Medulla oblongata (tissue), 1 donor: Measurements from ENCODE around the gene ARPC2.

Source experiments
- DNase-seq: peaks from one replicate; pipeline ENCODE4 v3.0.0-alpha.2; 2015; ENCODE audit errors: extremely low spot score

ARPC2 gene

DNA sequence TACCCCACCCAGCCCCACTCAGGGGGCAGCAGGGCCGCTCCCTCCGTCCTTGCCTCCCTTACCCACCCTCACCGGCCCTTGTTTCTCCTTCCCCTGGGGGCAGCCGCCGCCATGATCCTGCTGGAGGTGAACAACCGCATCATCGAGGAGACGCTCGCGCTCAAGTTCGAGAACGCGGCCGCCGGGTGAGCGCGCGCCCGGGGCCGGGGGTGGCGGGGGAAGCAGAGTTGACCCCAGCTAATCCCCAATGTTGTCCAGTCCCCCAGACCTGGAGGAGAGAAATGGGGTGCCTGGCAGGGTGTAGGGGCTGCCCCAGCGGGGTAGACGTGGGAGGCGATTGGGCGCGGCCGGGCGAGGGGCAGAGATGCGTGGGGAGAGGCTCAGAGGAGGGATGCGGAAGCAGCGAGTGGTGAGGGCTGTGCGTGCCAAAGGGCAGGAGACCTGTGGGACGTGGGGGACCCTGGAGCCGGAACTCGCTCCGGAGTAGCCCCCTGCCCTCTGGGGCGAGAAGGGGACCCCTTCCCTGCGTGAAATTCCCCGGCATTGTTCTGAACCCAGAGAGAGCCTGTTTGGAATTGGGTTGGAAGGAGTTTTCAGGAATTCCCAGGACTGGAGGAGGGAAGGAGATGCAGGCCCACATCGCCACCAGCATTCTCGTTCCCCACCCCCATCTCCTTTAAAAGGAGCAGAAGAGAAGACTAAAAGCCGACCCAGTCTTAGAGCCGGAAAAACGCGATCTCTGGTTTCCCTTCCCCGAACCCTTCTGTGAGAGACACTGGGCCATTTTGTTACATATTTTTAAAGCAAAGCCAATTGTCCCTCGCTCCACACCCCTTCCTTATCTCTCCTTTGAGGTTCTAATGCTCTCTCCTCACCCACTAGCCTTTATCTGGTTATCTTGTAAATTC, 625 bp downstream of the ARPC2 start:
- DNase-seq: peak; percentile 27

DNA sequence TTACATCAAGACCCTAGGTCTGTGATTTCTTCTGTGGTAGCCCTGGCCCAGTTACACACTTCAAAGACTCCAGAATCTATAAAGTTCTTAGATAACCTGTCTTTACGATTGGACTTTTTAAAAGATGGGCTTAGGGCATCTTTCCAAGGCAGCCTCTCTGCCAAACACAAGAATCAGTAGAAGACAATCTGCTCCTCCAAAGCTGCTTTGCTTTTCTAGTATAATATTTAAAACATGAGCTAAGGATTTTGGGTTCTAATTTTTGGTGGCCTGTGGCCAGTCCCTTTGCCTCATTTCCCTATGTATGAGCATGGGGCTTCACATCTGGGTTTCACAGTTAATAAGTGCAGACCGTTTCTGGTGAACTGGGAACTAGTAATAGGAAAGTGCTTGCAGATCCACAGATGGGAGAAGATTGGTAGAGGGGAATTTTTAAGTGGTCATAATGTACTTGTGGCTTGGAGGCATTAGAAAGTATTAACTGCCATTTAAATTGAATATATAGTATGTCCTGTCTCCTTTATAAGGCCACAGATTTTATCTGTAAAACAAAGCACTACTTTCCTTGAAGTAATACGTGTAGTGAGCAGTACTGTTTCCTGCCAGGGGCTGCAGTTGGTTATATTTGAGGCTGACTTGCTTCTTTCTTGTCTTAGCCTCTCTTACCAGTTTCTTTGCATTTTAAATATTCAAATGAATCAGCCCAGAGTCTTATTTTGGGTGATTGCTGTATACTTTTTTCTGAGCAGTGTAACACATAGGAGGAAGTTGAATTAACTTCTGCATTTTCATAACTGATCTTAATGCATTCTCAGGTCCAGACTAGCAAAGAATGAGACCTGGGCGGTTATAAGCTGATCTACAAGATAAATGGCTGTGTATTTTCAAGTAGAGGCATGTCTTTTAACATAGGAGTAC, 1.5 kb downstream of the ARPC2 start:
- peak; percentile 39 for DNase-seq

DNA sequence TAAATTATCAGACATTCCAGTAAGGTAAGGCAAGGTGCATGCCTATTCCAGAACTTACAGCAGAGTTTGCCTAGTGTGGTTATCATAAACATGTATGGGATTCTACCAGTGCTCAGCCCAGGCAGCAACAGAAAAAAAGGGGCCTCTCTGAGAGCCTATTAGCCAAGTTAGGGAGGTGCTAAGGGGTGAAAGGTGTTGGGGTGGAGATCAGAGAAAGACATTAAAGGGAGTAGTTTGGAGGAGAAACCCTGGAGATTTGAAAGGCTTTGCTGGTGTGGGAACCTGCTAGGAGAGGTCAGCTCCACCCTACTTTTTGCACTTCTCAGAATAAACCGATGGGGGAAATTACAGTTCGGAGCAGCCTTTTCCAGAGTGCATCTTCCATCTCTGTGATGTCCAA, 2.9 kb downstream of the ARPC2 start:
- no peak for DNase-seq

DNA sequence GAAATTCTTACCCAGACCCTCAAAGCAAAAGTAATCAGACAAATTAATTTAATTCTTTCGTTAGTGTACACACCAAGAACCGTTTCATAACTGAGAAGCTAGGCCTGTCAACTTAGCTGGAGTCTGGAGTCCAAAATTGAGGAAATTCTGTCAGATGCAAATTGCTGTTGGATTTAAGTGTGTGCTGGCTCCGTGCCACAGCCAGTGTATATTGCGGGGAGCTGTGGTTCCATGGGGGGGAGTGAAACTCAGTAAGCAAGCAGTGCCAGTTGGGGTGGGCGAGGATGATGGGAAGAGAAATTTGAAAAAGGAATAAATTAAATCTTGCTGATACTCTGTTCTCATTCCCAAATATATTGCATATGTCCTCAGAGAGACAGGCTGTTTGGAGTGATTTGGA, 4.0 kb downstream of the ARPC2 start:
- DNase-seq: no peak

DNA sequence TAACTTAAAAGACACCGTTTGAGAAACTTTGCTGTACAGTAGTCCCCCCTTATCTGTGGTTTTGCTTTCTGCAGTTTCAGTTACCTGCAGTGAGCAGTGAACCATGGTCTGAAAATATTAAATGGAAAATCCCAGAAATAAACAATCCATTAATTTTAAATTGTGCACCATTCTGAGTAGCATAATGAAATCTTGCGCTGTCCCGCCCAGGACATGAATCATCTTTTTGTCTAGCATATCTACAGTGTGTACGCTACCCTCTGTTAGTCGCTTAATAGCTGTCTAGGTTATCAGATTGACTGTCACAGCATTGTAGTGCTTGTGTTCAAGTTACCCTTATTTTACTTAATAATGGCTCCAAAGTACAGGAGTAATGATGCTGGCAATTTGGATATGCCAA, 6.1 kb downstream of the ARPC2 start:
- DNase-seq: no peak

DNA sequence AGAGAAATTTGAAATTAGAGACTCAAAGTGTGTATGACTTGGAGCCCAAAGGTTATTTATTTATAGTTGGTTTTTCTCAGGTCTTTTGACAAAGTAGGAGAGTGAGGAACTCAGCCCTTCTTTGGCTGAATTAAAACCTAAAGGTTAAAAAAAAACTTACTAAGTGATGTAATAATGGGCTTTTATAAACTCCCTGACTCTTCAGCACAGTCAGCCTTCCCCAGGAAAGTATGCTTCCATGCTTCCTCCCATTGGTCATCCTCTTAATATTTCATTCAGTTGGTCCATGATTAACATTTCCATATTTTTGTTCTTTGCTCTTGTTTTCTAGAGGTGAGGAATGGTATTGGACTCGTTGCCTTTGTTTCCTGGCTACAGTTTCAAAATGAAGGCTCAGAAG, 7.2 kb downstream of the ARPC2 start:
- no peak for DNase-seq

DNA sequence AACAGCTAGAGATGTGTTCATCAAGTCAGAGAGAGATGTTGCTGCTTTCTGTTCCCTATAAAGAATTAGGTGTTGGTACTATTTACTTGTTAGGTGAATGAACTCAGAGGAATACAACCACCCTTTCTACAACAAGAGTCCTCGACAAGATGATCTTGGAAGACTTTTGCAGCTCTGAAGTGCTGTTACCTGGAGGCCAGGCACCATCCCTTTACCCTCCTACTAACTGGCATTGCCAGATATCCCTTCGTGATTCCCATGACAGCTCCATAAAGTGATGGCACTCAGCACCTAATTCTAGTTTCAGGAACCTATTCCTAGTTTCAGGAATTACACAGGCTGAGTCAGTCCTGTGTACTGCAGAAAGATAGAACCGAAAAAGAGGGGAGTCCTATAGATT, 9.9 kb downstream of the ARPC2 start:
- no peak for DNase-seq

DNA sequence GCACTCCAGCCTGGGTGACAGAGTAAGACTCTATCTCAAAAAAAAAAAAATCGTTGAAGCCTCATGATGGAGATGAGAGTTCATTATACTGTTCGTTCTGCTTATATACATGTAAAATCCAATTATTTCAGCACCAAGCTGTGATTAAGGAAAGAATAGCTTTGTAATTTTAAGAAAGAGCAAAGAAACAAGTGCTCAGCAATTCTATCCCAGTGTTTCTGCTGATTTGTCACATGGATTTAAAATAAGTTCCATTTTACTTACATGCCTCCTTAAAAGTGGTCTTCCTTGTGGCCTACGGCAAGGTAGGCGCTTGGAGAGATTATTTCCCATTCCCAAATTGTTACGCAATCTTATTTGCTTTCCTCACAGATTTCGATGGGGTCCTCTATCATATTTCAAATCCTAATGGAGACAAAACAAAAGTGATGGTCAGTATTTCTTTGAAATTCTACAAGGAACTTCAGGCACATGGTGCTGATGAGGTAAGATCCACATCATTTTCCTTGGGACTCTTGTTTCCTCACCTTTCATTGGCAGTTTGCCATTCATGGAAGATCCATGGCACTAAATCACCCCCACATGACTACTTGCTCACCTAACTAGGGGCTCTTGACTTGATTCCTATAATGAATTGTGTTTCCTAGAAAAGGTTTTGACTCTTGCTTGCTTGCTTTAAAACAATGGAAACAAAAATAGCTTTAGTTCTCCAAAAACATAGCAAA, 11.5 kb downstream of the ARPC2 start:
- no peak for DNase-seq

DNA sequence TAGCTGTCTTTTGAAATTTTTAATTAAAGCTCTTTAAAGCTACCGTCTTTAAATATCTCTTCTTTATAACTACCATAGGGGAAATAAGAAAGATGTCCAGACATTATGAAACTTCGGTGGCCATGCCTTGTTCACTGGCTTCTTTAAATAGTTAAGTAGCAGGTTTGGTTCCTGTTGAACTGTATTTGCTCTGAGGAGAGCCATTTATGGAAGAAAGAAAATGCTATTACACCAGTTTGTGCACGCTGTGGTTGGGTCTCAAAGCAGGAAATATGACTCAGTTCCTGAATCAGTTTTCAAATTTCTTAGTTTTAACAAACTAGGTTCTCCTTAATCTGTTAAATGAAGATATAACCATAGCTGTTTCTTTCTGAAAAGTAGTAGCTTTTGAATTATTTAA, 12.2 kb downstream of the ARPC2 start:
- DNase-seq: peak; percentile 58

DNA sequence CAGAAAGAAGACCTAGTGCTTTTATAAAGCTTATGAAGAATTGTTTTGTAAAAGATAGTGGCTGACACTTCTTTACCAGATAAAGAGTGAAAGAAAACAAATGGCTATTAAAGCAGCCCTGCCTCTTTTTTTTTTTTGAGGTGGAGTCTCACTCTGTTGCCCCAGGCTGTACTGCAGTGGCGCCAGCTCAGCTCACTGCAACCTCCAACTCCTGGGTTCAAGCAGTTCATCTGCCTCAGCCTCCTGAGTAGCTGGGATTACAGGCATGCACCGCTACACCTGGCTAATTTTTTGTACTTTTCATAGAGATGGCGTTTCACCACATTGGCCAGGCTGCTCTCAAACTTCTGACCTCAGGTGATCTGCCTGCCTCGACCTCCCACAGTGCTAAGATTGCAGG, 12.9 kb downstream of the ARPC2 start:
- no peak for DNase-seq

DNA sequence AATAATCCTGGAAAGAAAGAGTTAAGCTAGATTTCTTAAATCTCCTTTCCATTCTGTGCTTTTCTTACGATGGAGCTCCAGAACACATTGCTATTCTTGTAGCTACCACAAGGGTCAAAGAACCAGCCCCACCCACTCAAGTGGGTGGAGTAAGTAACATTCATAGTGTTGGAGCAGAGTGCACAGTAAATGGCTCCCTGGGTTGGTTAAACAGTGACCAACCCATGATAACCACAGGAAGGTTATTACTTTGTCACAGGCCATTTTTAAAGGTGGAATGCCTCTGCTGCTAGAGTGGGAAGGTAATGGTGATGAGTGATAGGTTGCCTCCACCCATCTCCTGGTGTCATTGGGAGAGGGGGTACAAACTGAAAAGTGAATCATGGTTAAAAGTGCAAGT, 13.9 kb downstream of the ARPC2 start:
- no peak for DNase-seq

DNA sequence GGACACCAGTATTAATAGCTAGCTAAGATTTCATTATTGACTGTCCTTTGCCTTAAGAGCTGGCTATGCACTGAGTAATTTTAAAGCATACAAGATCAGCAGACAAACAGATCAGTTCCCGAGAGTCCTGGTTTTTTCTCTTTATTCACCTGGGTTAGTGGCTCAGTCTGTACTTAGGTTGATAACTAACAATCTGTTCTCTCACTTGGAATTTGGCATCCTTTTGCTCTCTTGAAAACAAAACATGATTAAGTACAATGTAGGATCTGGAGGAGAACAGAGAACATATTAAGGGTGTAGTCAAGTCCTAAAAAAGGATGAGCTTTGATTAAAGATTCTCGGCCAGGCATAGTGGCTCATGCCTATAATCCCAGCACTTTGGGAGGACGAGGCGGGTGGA, 16.6 kb downstream of the ARPC2 start:
- DNase-seq: no peak

DNA sequence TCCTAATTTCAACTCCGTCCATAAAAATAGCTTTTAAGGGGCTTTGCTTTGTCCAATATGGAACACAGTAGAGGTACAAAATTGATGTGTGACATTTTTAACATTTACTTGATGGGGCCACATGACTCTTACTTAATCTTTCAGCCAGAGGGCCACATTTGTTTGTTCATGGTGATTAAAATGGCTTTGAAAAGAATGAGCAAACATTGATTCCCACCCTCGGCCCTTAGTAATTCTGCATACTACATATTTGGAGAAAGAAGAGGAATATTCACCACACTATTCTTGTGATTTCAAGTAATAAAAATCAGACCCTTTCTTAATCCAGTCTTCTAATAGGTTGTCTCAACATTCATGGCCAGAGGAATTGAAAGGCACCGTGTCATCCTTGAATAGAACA, 17.5 kb downstream of the ARPC2 start:
- DNase-seq: no peak

DNA sequence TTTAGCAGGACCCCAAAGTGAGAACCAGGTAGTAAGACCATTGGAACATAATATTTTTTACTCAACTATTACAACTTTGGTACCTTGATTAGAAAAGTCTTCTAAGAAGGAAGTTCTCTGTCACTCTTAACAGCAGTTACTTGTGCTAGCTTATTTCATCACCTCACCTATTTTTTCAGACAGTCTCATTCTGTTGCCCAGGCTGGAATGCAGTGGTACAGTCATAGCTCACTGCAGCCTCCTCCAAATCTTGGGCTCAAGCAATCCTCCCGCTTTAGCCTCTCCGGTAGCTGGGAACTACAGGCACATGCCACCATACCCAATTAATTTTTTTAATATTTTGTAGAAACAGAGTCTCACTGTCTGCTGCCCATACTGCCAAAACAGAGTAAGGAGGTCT, 18.0 kb downstream of the ARPC2 start:
- no peak for DNase-seq

DNA sequence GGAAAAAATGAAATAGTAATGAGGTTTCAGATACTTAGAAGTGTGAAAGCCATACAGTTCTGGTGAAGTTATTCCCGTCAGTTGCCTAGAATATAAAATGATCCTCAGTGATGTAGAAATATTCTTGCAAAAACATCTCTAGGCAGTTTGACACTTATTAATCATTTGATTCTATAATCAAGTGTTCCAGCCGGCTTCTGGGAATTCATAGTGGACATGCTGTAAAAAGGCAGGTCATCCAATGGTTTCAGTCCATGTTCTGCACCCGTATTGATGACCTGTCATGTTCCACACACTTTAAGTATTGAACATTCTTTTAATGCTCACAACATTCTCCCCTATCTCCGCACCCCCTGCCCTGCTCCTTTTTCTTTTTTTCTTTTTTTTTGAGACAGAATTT, 19.8 kb downstream of the ARPC2 start:
- DNase-seq: no peak

DNA sequence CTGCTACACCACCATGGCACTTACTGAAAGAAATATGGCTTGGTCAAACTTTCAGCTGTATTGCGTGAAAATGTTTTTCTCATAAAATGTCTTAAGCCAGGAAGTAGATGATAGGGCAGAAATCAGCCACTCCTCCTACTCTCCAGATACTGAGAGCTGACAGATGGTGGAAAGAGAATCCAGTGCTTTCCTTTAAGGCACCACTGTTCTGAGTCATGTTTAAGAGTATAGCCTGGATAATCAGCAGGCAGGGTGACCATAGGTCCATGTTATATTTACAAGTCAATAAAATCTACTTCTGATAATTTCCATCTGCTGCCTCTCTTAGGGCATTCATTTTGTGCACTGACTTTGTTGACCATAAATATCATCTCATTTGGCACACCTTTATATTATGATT, 21.9 kb downstream of the ARPC2 start:
- DNase-seq: no peak

DNA sequence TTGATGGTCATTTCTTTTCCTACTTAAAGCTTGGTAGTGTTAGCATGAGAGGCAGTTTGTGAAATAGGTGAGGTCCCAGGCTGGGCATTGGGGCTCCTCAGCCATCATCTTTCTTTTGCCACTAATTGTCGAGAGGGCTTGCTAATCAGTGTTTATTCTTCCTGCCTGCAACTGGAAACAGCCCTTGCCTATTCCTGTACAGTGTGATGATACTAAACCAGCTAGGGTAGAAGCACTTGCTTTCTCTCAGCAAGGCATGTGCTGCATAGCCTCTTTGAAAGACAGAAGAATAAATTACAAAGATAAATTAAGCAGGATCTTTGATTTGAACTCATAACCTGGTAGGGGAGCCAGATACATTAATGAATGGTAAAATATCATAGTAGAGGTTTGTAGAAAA, 27.2 kb downstream of the ARPC2 start:
- DNase-seq: no peak

DNA sequence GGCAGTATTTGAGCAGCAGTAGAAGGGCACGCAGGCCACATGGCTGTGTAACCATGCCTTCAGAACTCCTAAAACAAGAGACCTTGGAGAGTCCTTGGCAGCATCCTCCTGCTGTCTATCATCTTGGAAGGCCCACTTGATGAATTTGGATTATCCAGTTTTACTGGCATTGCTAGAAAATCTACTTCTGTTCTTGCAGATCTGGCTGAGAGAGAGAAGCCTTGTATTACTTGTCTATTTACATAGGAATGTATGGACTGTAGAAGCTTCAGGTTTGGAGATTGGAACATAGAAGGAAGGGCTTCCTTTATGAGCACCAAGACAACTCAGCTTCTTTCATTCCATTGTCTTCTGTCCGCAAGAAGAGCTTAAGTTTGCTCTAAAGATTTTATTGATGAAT, 27.7 kb downstream of the ARPC2 start:
- no peak for DNase-seq

DNA sequence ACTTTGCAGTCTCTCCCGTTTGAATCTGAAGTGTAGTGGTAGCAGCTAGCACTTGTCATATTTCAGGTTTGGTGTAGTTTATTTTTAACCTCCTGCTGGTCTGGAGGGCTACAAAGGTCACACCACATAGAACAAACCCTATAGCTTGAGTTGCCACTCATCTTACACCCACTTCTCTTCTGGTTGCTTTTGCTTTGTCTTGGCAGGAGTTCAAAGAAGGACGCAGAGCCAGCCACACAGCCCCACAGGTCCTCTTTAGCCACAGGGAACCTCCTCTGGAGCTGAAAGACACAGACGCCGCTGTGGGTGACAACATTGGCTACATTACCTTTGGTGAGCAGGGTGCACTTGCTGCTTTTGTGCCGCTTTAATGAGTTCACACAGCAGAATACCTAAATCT, 28.2 kb downstream of the ARPC2 start:
- no peak for DNase-seq

DNA sequence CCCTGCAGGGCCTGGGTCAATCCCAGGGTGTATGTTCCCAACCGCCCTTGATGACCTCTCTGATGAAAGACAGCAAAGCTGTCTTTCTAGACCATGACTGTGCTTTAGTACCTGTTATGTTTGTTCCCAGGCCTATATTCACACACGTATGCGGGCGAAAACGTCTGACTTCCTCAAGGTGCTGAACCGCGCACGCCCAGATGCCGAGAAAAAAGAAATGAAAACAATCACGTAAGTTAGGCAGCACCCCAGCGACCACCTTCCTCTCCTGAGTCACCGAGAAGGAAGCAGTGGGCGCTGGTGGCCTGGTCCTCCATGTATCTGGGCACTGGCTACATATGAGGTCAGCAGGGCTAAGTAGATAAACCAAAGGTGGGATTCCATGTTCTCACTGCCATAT, 32.7 kb downstream of the ARPC2 start:
- DNase-seq: no peak

DNA sequence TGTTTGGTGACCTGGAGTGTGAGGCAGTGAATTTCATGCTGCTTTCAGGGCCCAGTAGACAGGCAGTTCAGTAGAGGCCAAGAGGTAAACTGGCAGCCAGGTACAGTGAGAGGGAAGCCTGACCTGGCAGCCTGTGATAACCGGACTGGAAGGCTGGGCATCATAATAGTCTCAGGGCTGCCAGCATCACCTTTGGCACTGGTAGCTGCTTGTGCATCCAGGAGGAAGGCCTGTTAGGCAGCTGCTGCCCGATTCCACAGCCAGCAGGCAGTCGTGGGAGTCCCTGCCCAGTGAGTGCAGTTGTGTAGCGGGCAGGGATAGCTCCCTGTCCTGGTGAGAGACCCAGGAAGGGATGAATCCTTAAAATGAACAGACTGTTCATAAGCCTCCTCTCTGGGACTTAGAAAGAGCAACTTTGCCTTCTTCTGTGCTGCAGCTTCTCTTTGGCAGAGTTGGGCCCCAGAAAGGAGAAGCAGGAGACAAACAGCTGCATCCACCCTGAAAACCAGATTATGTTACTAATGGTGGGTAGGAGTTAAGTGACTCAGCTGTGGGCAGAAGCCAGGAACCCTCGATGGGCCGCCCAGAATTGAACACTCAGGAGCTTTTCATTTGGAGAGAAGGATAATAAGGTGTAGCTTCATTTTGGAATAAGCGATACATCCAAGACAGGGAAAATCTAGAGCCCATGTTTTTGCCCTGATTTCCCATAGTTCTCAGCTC, 35.7 kb downstream of the ARPC2 start:
- no peak for DNase-seq

DNA sequence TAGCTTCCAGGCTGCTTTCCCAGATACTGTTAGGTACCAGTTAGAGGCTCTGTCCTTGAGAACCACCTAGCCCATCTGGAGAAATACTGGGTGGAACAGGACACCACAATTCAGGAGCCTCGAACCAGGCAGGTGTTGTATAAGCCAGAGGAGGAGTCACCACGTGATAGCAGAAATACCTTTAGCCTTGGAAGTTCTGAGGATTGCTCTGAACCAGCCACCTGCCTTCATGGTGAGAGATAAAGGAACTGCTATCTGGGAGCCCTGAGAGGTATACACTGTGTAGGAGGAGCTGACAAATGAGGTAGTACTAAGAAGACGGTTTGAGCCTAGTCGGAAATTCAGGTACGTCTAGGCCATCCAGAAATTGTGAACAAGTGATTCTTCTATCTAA, 36.2 kb downstream of the ARPC2 start:
- DNase-seq: no peak
